Esophagus squamous epithelium (tissue), 4 donors: Measurements from ENCODE around the gene UQCC2.

ENCODE experiments used
- POLR2A ChIP-seq, 4 donors: fragments of 450-650 bp; IDR thresholded peaks; one replicate each; pipeline ENCODE4 v1.6.1; 2017; ENCODE audit warnings: antibody characterized with exemption in 4 of 4, mild to moderate bottlenecking in 4 of 4, moderate library complexity in 3 of 4
- TF ChIP-seq, protein P1 (sequence below), 6 experiments: fragments of 450-650 bp in 4 of 6; fragments of 200-600 bp in 2 of 6; sonication (generic) in 2 of 6; IDR thresholded peaks; one replicate each; pipeline ENCODE4 v1.5.1; 2016 to 2019; ENCODE audit warnings: antibody characterized with exemption in 6 of 6, mild to moderate bottlenecking in 4 of 6, moderate library complexity in 4 of 6

DNA sequence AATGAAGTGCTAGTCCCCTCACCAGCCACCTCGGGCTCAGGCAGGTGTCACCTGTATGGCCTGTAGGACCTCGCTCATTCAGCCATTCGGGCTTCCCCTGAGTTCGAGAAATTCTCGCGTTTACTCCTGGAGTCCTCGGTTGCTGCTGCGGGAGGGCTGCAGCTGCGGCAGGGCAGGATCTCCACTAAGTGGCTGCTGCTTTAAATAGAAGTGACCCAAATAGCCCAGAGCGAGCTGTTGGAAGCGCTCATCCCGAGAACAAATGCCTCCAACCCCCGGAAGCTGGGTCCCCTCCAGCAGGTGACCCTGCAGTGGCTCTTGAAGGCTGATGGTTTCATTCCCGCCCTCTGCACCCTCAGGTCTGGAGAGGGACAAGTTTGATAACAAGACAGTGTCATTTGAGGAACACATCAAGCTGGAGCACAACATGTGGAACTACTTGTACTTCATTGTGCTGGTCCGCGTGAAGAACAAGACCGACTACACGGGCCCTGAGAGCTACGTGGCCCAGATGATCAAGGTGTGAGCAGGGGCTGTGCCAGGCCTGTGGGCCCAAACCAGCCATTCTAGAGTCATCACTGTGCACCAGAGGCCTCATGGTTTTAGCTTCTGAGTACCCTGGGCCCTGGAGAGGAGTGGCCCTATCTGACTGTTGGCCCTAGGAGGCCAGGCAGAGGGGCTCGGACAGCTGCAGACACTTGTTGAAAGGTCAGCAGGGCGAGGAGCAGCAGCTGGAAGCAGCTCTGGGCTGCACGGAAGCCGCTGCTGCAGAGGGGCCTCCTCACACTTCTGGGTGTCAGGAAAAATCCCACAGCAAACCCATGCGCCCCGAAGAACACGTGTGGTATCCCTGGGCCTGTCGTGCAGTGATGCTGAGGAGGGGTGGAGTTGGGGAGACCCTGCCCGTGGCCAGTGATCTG is 18.1 kb downstream of the UQCC2 start:
- TF ChIP-seq, protein P1, sequence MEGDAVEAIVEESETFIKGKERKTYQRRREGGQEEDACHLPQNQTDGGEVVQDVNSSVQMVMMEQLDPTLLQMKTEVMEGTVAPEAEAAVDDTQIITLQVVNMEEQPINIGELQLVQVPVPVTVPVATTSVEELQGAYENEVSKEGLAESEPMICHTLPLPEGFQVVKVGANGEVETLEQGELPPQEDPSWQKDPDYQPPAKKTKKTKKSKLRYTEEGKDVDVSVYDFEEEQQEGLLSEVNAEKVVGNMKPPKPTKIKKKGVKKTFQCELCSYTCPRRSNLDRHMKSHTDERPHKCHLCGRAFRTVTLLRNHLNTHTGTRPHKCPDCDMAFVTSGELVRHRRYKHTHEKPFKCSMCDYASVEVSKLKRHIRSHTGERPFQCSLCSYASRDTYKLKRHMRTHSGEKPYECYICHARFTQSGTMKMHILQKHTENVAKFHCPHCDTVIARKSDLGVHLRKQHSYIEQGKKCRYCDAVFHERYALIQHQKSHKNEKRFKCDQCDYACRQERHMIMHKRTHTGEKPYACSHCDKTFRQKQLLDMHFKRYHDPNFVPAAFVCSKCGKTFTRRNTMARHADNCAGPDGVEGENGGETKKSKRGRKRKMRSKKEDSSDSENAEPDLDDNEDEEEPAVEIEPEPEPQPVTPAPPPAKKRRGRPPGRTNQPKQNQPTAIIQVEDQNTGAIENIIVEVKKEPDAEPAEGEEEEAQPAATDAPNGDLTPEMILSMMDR (IDR thresholded peaks at IDR 0.05) = no peak
- TF ChIP-seq POLR2A (IDR thresholded peaks at IDR 0.05) = no peak
